ENCODE results near the gene GABRB3. TPM values are rescaled to one million over a fixed set of nuclear protein-coding genes. Genes with fewer than 3 reads are reported as not detected.

The GABRB3 gene
- total and polyA plus RNA-seq, 2 of the 8 experiments (the other 6 are each of a cell fraction or from before 2014, with no cell fraction given): 98.8 to 163 TPM

- no peaks in the 10 kb centered on the region for H3K23me2 ChIP-seq (ENCODE audit: low read depth, low read length)
- no peaks in the 10 kb centered on the region for H3K27me3 ChIP-seq (replicated peaks in 1 of 4; ENCODE audit: control insufficient read depth in 3 of 4, extremely low read depth in 1 of 4, insufficient read depth in 3 of 4, low read length in 3 of 4)
- no peak overlapping the region for H4K8ac ChIP-seq (ENCODE audit: extremely low read depth, insufficient read depth, low read length)
- CTCF ChIA-PET (ENCODE audit: partially characterized antibody): interaction anchor here (0.8 to 1.2 kb wide), 3 partner anchors 13 to 127 kb away, joined by 3 to 5 read pairs (median 3); no protein-coding TSS in a partner anchor
- no peak overlapping the region for H2AFZ ChIP-seq (ENCODE audit: low read length)
- H4K20me1 ChIP-seq (replicated peaks in 1 of 2; ENCODE audit: control insufficient read depth in 1 of 2, insufficient read depth in 2 of 2, low read length in 2 of 2): peaks cover 2 to 4% of the 10 kb centered on the region in 2 experiments
- H3K9me3 ChIP-seq (ENCODE audit: insufficient read depth in 2 of 2, low read depth in 1 of 2, low read length in 1 of 2): no peaks in the 10 kb centered on the region
- H3K4me1 ChIP-seq (replicated peaks in 1 of 4; ENCODE audit: control insufficient read depth in 3 of 4, insufficient read depth in 4 of 4, low read length in 3 of 4): peaks cover 4 to 19% (median 13%) of the 10 kb centered on the region in 4 experiments
- H3K79me2 ChIP-seq (ENCODE audit: control insufficient read depth in 1 of 2, insufficient read depth in 2 of 2, low read length in 2 of 2): peaks cover 0 to 95% of the 10 kb centered on the region in 2 experiments; a peak in 2 of 4 replicates
- H3K4ac ChIP-seq (replicated peaks; ENCODE audit: insufficient read length, low read depth, low read length): no peak overlapping the region
- no peak overlapping the region for H3K56ac ChIP-seq (replicated peaks; ENCODE audit: insufficient read length, low read depth, low read length)
- no peak overlapping the region for H4K91ac ChIP-seq (replicated peaks; ENCODE audit: insufficient read length, low read length)
- no peak overlapping the region for H3K4me3 ChIP-seq (ENCODE audit: extremely low read depth in 1 of 4, insufficient read depth in 2 of 4, low read depth in 3 of 4, low read length in 4 of 4)
- H3K18ac ChIP-seq (ENCODE audit: extremely low read depth, low read length): 0 out of 2 replicates have a peak overlapping the region, but pooled peaks have one; percentile 62
- peak overlapping the region; percentile 73; the same call in 1 of the 2 replicates for H2BK20ac ChIP-seq (ENCODE audit: low read length)
- H2AK5ac ChIP-seq (ENCODE audit: low read depth, low read length): no peak overlapping the region
- no peak overlapping the region for H3K9ac ChIP-seq (replicated peaks in 1 of 4; ENCODE audit: extremely low read depth in 1 of 4, low read depth in 3 of 4, low read length in 3 of 4)
- peak overlapping the region; percentile 82; the same call in 1 of the 2 replicates for H2BK15ac ChIP-seq (ENCODE audit: low read length)
- peaks cover 24% of the 10 kb centered on the region for H3K79me1 ChIP-seq (ENCODE audit: low read depth, low read length)
- DNase-seq (ENCODE audit: low read depth in 1 of 2, low spot score in 2 of 2): no peak
- no peak overlapping the region for H3K27ac ChIP-seq (ENCODE audit: low read depth, low read length)
- peak; percentile 76 for FAIRE-seq
- no peak overlapping the region for H4K5ac ChIP-seq (ENCODE audit: insufficient read length, low read depth, low read length)
- 0 out of 2 replicates have a peak overlapping the region, but pooled peaks have one; percentile 71 for H2BK12ac ChIP-seq (ENCODE audit: low read depth, low read length)
- H2BK5ac ChIP-seq (ENCODE audit: low read depth, low read length): no peak overlapping the region
- H3K14ac ChIP-seq (ENCODE audit: insufficient read length): no peak overlapping the region
- no peaks in the 10 kb centered on the region for H3K36me3 ChIP-seq (ENCODE audit: control insufficient read depth in 2 of 4, insufficient read depth in 4 of 4, low read length in 3 of 4)
- H3K4me2 ChIP-seq (ENCODE audit: insufficient read depth in 1 of 2, low read depth in 2 of 2, low read length in 2 of 2): peak overlapping the region; percentile 7 to 15; a peak in 1 of 4 replicates
- POLR2A ChIA-PET (ENCODE audit: partially characterized antibody): interaction anchor here (1.1 to 1.2 kb wide), 2 partner anchors 12 to 14 kb away, joined by 3 read pairs; no protein-coding TSS in a partner anchor
- 62% methylated on average over 10 of the region's 10 CpGs; no CpG with 5 or more reads in 1 of the 2 experiments for WGBS, 2 experiments (ENCODE audit: extremely low coverage in 1 of 2, insufficient coverage in 1 of 2, insufficient read length in 1 of 2, insufficient replicate concordance in 2 of 2, low coverage in 1 of 2, low lambda C conversion rate in 2 of 2, missing lambda C conversion rate in 1 of 2)
- H2BK120ac ChIP-seq (replicated peaks; ENCODE audit: low read depth, low read length): no peak overlapping the region
- H3K23ac ChIP-seq (ENCODE audit: insufficient read length): no peak overlapping the region
- TF ChIP-seq RAD21 (IDR thresholded peaks at IDR 0.05 in 1 of 2, conservative IDR thresholded peaks at IDR 0.05 in 1 of 2; ENCODE audit: low read depth in 2 of 2, low read length in 2 of 2): peak in 1 of 2 experiments; percentile 2; a peak in 1 of 4 replicates
- no peak for TF ChIP-seq TCF12 (IDR thresholded peaks at IDR 0.05; ENCODE audit: low read depth, low read length)
- no peak for TF ChIP-seq SIX5 (IDR thresholded peaks at IDR 0.05; ENCODE audit: low read depth, low read length)
- TF ChIP-seq USF2 (IDR thresholded peaks at IDR 0.05; ENCODE audit: low read length): no peak
- TF ChIP-seq SIRT6 (IDR thresholded peaks at IDR 0.05; ENCODE audit: low read length): no peak
- TF ChIP-seq KDM5A (IDR thresholded peaks at IDR 0.05; ENCODE audit: low read length): no peak
- no peak for TF ChIP-seq BRCA1 (IDR thresholded peaks at IDR 0.05; ENCODE audit: low read depth, low read length)
- no peak for TF ChIP-seq POLR2A (IDR thresholded peaks at IDR 0.05; ENCODE audit: control extremely low read depth in 1 of 2, low read depth in 2 of 2, low read length in 2 of 2)
- no peak for TF ChIP-seq JUN (IDR thresholded peaks at IDR 0.05; ENCODE audit: low read depth, low read length)
- no peak for TF ChIP-seq CTCF (IDR thresholded peaks at IDR 0.05; ENCODE audit: control extremely low read depth in 1 of 3, insufficient read depth in 1 of 3, low read depth in 1 of 3, low read length in 3 of 3)
Observed at GRCh38 chr15:26711445-26711844, 61.4 kb downstream of the GABRB3 start.

Measured in H1 (cell line).